Measurements from ENCODE around the gene NIPSNAP3A.

Gene NIPSNAP3A

DNA sequence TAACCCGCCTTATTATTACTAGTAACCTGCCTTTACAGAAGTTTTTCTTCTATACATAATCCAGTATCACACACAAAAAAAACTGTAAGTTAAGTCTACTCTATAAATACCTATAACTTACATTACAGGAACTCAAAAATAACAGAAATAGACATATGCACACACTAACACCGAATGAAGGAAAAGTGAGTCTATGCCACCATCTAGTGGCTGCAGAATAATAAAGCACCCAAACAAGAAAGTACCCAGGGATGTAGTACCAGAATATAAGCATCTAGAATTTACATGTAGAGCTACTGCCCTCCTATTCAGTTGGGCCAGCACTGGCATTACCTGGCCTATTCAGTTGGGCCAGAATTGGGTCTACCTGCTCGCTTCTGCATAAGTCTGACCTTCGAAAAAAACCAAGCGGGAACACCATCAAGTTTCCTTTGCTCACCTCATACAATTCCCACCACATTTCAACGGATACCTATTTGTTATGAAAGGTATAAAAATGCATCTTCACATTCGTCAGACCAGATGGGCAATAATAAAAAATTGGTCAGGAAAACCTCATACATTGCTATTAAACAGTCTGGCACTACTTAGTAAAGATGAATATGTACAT is 4.0 kb upstream of the NIPSNAP3A start:
- TF ChIP-seq, protein P1, sequence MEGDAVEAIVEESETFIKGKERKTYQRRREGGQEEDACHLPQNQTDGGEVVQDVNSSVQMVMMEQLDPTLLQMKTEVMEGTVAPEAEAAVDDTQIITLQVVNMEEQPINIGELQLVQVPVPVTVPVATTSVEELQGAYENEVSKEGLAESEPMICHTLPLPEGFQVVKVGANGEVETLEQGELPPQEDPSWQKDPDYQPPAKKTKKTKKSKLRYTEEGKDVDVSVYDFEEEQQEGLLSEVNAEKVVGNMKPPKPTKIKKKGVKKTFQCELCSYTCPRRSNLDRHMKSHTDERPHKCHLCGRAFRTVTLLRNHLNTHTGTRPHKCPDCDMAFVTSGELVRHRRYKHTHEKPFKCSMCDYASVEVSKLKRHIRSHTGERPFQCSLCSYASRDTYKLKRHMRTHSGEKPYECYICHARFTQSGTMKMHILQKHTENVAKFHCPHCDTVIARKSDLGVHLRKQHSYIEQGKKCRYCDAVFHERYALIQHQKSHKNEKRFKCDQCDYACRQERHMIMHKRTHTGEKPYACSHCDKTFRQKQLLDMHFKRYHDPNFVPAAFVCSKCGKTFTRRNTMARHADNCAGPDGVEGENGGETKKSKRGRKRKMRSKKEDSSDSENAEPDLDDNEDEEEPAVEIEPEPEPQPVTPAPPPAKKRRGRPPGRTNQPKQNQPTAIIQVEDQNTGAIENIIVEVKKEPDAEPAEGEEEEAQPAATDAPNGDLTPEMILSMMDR (IDR thresholded peaks at IDR 0.05; ENCODE audit: borderline replicate concordance, control extremely low read depth, extremely low read depth, insufficient read depth, missing control alignments) = peak; percentile 38
- DNase-seq (ENCODE audit: low spot score) = peak; percentile 62
- in situ Hi-C loops (cut with MboI; ENCODE audit: low sequenced_read_pairs, unreplicated experiment) = loop anchor here (25.0 kb wide), 1 partner anchor 556 kb away; no protein-coding TSS in a partner anchor

DNA sequence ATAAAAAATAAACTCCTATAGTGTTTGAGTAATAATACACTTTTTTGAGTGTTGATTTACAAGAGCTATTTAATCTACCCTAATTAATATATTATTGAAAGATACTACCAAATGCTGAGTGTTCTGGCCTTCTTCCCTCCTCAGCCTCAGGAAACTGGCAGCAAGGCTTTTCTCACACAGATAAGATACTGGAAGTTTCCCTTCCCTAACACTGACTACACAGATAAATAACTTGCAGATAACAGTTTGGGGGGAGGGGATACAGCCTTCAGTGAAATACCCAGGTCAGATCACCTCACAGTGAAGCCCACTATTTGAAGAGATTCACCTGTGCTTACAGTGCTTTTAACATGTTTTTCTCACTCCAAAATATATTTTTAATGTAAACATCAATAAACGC is 1.6 kb upstream of the NIPSNAP3A start:
- TF ChIP-seq, protein P1 (IDR thresholded peaks at IDR 0.05; ENCODE audit: borderline replicate concordance, control extremely low read depth, extremely low read depth, insufficient read depth, missing control alignments) = no peak
- no peak for DNase-seq (ENCODE audit: low spot score)
- in situ Hi-C loops (cut with MboI; ENCODE audit: low sequenced_read_pairs, unreplicated experiment) = loop anchor here (25.0 kb wide), 1 partner anchor 559 kb away; no protein-coding TSS in a partner anchor

DNA sequence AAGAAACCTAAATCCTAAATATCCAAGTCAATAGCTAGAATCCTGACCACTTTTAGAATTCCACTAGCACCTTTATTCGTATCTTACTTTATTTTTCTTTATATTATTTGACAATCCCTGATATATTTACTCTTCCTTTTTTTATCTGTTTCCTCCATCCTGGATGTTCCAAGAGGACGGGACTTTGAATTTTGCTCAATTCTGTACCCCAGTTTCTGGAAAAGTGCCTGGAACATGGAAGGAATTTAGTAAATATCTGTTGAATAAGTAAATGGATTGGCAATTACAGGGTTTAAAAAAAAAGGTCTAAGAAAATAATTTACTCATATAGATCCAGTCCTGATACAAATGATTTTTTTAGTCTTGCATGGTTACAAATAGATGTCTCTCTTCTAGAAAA is 1.2 kb upstream of the NIPSNAP3A start:
- in situ Hi-C loops (cut with MboI; ENCODE audit: low sequenced_read_pairs, unreplicated experiment) = loop anchor here (25.0 kb wide), 1 partner anchor 559 kb away; no protein-coding TSS in a partner anchor
- no peak for DNase-seq (ENCODE audit: low spot score)
- TF ChIP-seq, protein P1 (IDR thresholded peaks at IDR 0.05; ENCODE audit: borderline replicate concordance, control extremely low read depth, extremely low read depth, insufficient read depth, missing control alignments) = no peak

DNA sequence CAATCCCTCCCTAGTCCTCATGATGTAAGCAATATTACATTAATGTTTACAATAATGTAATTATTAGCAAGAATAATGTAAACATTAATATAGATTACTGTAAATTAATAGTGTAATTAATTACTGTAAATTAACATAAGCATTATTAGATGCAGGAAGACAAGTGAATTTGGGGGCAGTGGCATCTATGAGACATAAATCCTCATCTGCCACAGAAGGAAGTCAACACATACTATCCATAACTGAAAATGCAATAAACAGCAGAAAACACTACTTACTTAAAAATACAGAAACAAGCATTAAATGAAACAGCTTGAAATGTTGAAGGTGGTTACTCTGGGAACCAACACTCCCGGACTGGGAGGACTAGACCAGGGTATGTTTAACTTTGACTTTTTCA is 685 bp upstream of the NIPSNAP3A start:
- TF ChIP-seq, protein P1 (IDR thresholded peaks at IDR 0.05; ENCODE audit: borderline replicate concordance, control extremely low read depth, extremely low read depth, insufficient read depth, missing control alignments) = no peak
- in situ Hi-C loops (cut with MboI; ENCODE audit: low sequenced_read_pairs, unreplicated experiment) = loop anchor here (25.0 kb wide), 1 partner anchor 559 kb away; no protein-coding TSS in a partner anchor
- DNase-seq (ENCODE audit: low spot score) = no peak

DNA sequence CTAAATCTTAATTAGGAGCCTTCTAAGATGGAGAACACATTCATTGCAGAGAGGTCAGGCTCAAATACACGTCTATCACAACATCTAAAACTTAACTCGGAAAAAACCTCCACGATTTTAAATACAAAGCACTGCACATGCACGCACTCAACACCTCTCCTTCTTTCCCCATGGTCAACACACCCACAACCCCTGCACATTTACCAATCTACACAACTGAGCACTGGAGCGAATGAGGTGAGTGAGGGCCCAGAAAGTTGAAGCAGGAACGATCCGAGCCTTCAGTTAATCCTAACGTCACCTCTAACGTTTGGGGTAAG is 278 bp upstream of the NIPSNAP3A start:
- TF ChIP-seq, protein P1 (IDR thresholded peaks at IDR 0.05; ENCODE audit: borderline replicate concordance, control extremely low read depth, extremely low read depth, insufficient read depth, missing control alignments) = no peak
- no peak for DNase-seq (ENCODE audit: low spot score)
- in situ Hi-C loops (cut with MboI; ENCODE audit: low sequenced_read_pairs, unreplicated experiment) = loop anchor here (25.0 kb wide), 1 partner anchor 560 kb away; no protein-coding TSS in a partner anchor

DNA sequence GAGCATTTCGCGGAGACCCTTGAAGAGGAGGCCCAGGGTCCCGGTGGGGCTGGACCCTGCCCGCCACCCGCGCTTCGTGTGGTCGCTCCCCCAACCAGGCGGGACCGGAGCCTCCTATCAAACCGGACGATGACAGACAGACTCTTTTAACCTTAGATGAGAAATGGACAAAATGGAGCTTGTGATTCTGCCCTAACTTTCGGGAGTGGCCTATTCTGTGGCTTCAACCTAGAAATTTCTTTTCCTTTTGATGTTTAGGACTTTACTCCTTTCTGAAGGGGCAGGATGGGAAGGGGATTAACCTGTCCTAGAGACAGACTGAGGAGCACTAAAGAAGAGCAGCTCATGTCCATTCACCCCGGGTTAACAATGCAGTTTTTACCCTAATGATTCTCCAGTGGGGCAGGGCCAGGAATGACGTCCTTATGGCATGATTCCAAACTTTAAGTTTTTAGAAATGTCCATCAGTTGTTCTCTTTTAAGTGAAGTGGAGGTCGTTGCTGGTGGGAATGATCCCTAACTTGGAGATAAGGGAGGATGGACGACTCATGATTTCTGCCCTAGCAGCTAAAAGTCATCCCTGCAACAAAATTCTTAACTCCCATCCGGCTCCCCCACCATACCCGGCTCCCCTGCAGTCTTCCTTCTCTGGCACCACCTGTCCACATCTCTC is 1.0 kb downstream of the NIPSNAP3A start:
- in situ Hi-C loops (cut with MboI; ENCODE audit: low sequenced_read_pairs, unreplicated experiment) = loop anchor here (25.0 kb wide), 1 partner anchor 561 kb away; no protein-coding TSS in a partner anchor
- no peak for DNase-seq (ENCODE audit: low spot score)
- TF ChIP-seq, protein P1 (IDR thresholded peaks at IDR 0.05; ENCODE audit: borderline replicate concordance, control extremely low read depth, extremely low read depth, insufficient read depth, missing control alignments) = no peak
